CD4-positive, alpha-beta T cell (primary cell): Measurements from ENCODE around the gene TJP1. TPM values are rescaled to one million over a fixed set of nuclear protein-coding genes. Genes with fewer than 3 reads are reported as not detected.

Source experiments
- ATAC-seq: fragments of 200-7000 bp; cut with Tn5 transposase; one replicate; pipeline ENCODE4 v1.10.0; 2022; ENCODE audit warnings: mild to moderate bottlenecking; ENCODE audit not compliant: poor library complexity
- CTCF ChIA-PET: fragments of 350-600 bp; sonication (Branson Sonifier 250); formaldehyde crosslinking; loops from one replicate; lab custom pipeline; 2021; ENCODE audit warnings: antibody characterized with exemption, inconsistent platforms; lab: Charles Lee
- POLR2A ChIA-PET: fragments of 350-600 bp; sonication (Branson Sonifier 250); formaldehyde crosslinking; loops from one replicate; lab custom pipeline; 2021; ENCODE audit warnings: antibody characterized with exemption, inconsistent platforms; lab: Charles Lee
- DNase-seq, 14 experiments: peaks; one replicate each; pipeline ENCODE4 v3.0.0-alpha.2; 2013 to 2020; ENCODE audit warnings: mixed read lengths in 2 of 14
- H3K27ac ChIP-seq, 2 donors: one replicate each; pipeline versions ENCODE4 v1.5.1 to v1.7.0; 2013; ENCODE audit warnings: low read length in 2 of 2, low read depth in 1 of 2, mild to moderate bottlenecking in 1 of 2
- H3K27me3 ChIP-seq, 2 experiments: 1 replicate in 1 of 2; 2 replicates in 1 of 2; pipeline versions ENCODE4 v1.6.1 to v1.7.0; 2013; ENCODE audit warnings: low read length in 2 of 2, control low read depth in 1 of 2, mild to moderate bottlenecking in 1 of 2, moderate library complexity in 1 of 2; ENCODE audit not compliant: insufficient read depth in 2 of 2, control insufficient read depth in 1 of 2
- H3K36me3 ChIP-seq: one replicate; pipeline ENCODE4 v1.6.1; 2013; ENCODE audit warnings: low read length, control low read depth; ENCODE audit not compliant: insufficient read depth
- H3K4me1 ChIP-seq: one replicate; pipeline ENCODE4 v1.6.1; 2013; ENCODE audit warnings: low read length, control low read depth; ENCODE audit not compliant: insufficient read depth
- H3K4me3 ChIP-seq: one replicate; pipeline ENCODE4 v1.5.1; 2013; ENCODE audit warnings: mild to moderate bottlenecking, low read length, moderate library complexity
- H3K9me3 ChIP-seq, 2 experiments: 1 replicate in 1 of 2; 2 replicates in 1 of 2; pipeline versions ENCODE4 v1.6.1 to v1.7.0; 2013; ENCODE audit warnings: low read length in 2 of 2, mild to moderate bottlenecking in 2 of 2, control low read depth in 1 of 2, moderate library complexity in 1 of 2; ENCODE audit not compliant: control insufficient read depth in 1 of 2, insufficient read depth in 1 of 2
- H3K27ac Mint-ChIP-seq: one replicate; pipeline ENCODE4 v1.8.0; 2020; ENCODE audit warnings: mixed read lengths
- H3K27me3 Mint-ChIP-seq: one replicate; pipeline ENCODE4 v1.8.0; 2021; ENCODE audit warnings: mixed read lengths
- H3K36me3 Mint-ChIP-seq: one replicate; pipeline ENCODE4 v1.8.0; 2021; ENCODE audit warnings: low read depth, mixed read lengths
- H3K4me1 Mint-ChIP-seq: one replicate; pipeline ENCODE4 v1.8.0; 2021; ENCODE audit warnings: low read depth, mixed read lengths
- H3K4me3 Mint-ChIP-seq: one replicate; pipeline ENCODE4 v1.8.0; 2020; ENCODE audit warnings: mild to moderate bottlenecking, mixed read lengths
- H3K9me3 Mint-ChIP-seq: one replicate; pipeline ENCODE4 v1.8.0; 2020; ENCODE audit warnings: mixed read lengths
- CTCF ChIP-seq: fragments of 200-600 bp; IDR thresholded peaks from one replicate; pipeline ENCODE4 v1.8.0; 2022; ENCODE audit warnings: antibody characterized with exemption, mild to moderate bottlenecking
- intact Hi-C, 2 experiments: fragments of 100-400 bp; cut with DNase I in 1 of 2; cut with micrococcal nuclease in 1 of 2; formaldehyde crosslinking; loops; one replicate each; pipeline versions ENCODE4 v1.15.1 to v1.9.0; 2023 to 2025; cut with DNase I, micrococcal nuclease
- total RNA-seq, 174 experiments: library from RNA in 2 of 174; stranded (reverse) in 2 of 174; gene quantifications; one replicate each; pipeline ENCODE4 v1.2.3 and lab custom pipeline; 2021 to 2026

Gene TJP1
- total RNA-seq, 2 experiments from 2014 or later: not detected

GRCh38 chr15:29726553-29726952, 95.7 kb downstream of the TJP1 start:
- Histone ChIP-seq H3K27ac (no peak overlapping the region), H3K4me3 (no peak overlapping the region), H3K9me3 (peaks cover 9 to 11% of the 10 kb centered on the region in 2 experiments), H3K27me3 (peaks cover 0 to 3% of the 10 kb centered on the region in 2 experiments), H3K4me1 (no peaks in the 10 kb centered on the region), H3K36me3 (no peaks in the 10 kb centered on the region)
- DNase-seq: no peak
- no peak overlapping the region for H3K4me3 Mint-ChIP-seq
- H3K9me3 Mint-ChIP-seq: peaks cover 4% of the 10 kb centered on the region
- no peak for ATAC-seq
- no peaks in the 10 kb centered on the region for H3K4me1 Mint-ChIP-seq
- no peak for TF ChIP-seq CTCF
- H3K27me3 Mint-ChIP-seq: peaks cover 24% of the 10 kb centered on the region
- no peaks in the 10 kb centered on the region for H3K36me3 Mint-ChIP-seq
- H3K27ac Mint-ChIP-seq: no peak overlapping the region
- intact Hi-C loops: no loop called here
- ChIA-PET POLR2A (no interaction called here), CTCF (no interaction called here)

GRCh38 chr15:29724026-29724425, 98.2 kb downstream of the TJP1 start:
- H3K9me3 ChIP-seq: peaks cover 9 to 19% of the 10 kb centered on the region in 2 experiments
- ChIA-PET CTCF (no interaction called here), POLR2A (no interaction called here)
- Mint-ChIP-seq H3K36me3 (no peaks in the 10 kb centered on the region), H3K9me3 (peaks cover 8% of the 10 kb centered on the region), H3K4me3 (no peak overlapping the region), H3K4me1 (no peaks in the 10 kb centered on the region), H3K27ac (no peak overlapping the region), H3K27me3 (peaks cover 24% of the 10 kb centered on the region)
- no peak for TF ChIP-seq CTCF
- no peaks in the 10 kb centered on the region for H3K4me1 ChIP-seq
- no peak for DNase-seq
- no peak for ATAC-seq
- peaks cover 0 to 3% of the 10 kb centered on the region in 2 experiments for H3K27me3 ChIP-seq
- intact Hi-C loops: no loop called here
- no peak overlapping the region for H3K4me3 ChIP-seq
- no peak overlapping the region for H3K27ac ChIP-seq
- no peaks in the 10 kb centered on the region for H3K36me3 ChIP-seq

GRCh38 chr15:29713784-29714183, 108.5 kb downstream of the TJP1 start:
- no peak for ATAC-seq
- intact Hi-C loops: no loop called here
- POLR2A ChIA-PET: no interaction called here
- Histone ChIP-seq H3K4me1 (no peaks in the 10 kb centered on the region), H3K27me3 (no peaks in the 10 kb centered on the region), H3K27ac (no peak overlapping the region), H3K9me3 (no peaks in the 10 kb centered on the region), H3K36me3 (no peaks in the 10 kb centered on the region), H3K4me3 (no peak overlapping the region)
- H3K27ac Mint-ChIP-seq: no peak overlapping the region
- peaks cover 30% of the 10 kb centered on the region for H3K27me3 Mint-ChIP-seq
- H3K9me3 Mint-ChIP-seq: no peaks in the 10 kb centered on the region
- DNase-seq: no peak
- no peak overlapping the region for H3K4me3 Mint-ChIP-seq
- CTCF ChIA-PET: no interaction called here
- no peak for TF ChIP-seq CTCF
- no peaks in the 10 kb centered on the region for H3K4me1 Mint-ChIP-seq
- no peaks in the 10 kb centered on the region for H3K36me3 Mint-ChIP-seq
